Measurements from ENCODE around the gene TMEM100.
A peak's percentile ranks its signal among the peaks of the same experiment; 100 is the strongest.

TMEM100 gene

GRCh38 chr17:55722742-55723487, at the start of gene TMEM100:
TSS of gene TMEM100 (minus strand) at chr17:55722864. CDS start at chr17:55721070, 1,794 bp downstream.
- H3K27ac Mint-ChIP-seq, result no peak within 1 kb of the TSS
- no peaks in the 10 kb centered on the region for H3K36me3 Mint-ChIP-seq (ENCODE audit: low read depth)
- H3K27me3 Mint-ChIP-seq, result peaks cover 51% of the 10 kb centered on the region
- ATAC-seq (no peak), DNase-seq (no peak)
- no peak within 1 kb of the TSS for H3K4me3 Mint-ChIP-seq
- peaks cover 8% of the 10 kb centered on the region for H3K4me1 Mint-ChIP-seq
- H3K9me3 Mint-ChIP-seq, result no peaks in the 10 kb centered on the region

GRCh38 chr17:55772086-55772485, 49.4 kb upstream of the TMEM100 start:
- Mint-ChIP-seq H3K27ac (no peak overlapping the region), H3K27me3 (no peaks in the 10 kb centered on the region), H3K4me1 (no peaks in the 10 kb centered on the region), H3K4me3 (no peak overlapping the region), H3K9me3 (no peaks in the 10 kb centered on the region), H3K36me3 (ENCODE audit: low read depth) (peaks cover 19% of the 10 kb centered on the region)
- DNase-seq (no peak), ATAC-seq (no peak)

GRCh38 chr17:55770196-55770870, 47.7 kb upstream of the TMEM100 start:
- no peak overlapping the region for H3K27ac Mint-ChIP-seq
- H3K27me3 Mint-ChIP-seq, result no peaks in the 10 kb centered on the region
- H3K4me1 Mint-ChIP-seq, result no peaks in the 10 kb centered on the region
- H3K4me3 Mint-ChIP-seq, result no peak overlapping the region
- no peaks in the 10 kb centered on the region for H3K9me3 Mint-ChIP-seq
- peaks cover 11% of the 10 kb centered on the region for H3K36me3 Mint-ChIP-seq (ENCODE audit: low read depth)
- ATAC-seq (no peak), DNase-seq (no peak)

GRCh38 chr17:55769625-55770000, 46.9 kb upstream of the TMEM100 start:
- no peak overlapping the region for H3K27ac Mint-ChIP-seq
- H3K36me3 Mint-ChIP-seq (ENCODE audit: low read depth), result peaks cover 11% of the 10 kb centered on the region
- H3K4me3 Mint-ChIP-seq, result no peak overlapping the region

GRCh38 chr17:55768936-55769624, 46.4 kb upstream of the TMEM100 start:
- peaks cover 11% of the 10 kb centered on the region for H3K36me3 Mint-ChIP-seq (ENCODE audit: low read depth)
- DNase-seq (no peak), ATAC-seq (no peak)

More at GRCh38 chr17:55769625-55770000, 46.9 kb upstream of the TMEM100 start:
- H3K9me3 Mint-ChIP-seq, result no peaks in the 10 kb centered on the region
- no peaks in the 10 kb centered on the region for H3K27me3 Mint-ChIP-seq
- DNase-seq (no peak), ATAC-seq (no peak)
- no peaks in the 10 kb centered on the region for H3K4me1 Mint-ChIP-seq

GRCh38 chr17:55765472-55765871, 42.8 kb upstream of the TMEM100 start:
- ATAC-seq, result no peak
- H3K9me3 Mint-ChIP-seq, result no peaks in the 10 kb centered on the region
- no peaks in the 10 kb centered on the region for H3K36me3 Mint-ChIP-seq (ENCODE audit: low read depth)
- H3K27ac Mint-ChIP-seq, result no peak overlapping the region
- no peak for DNase-seq
- peaks cover 2% of the 10 kb centered on the region for H3K4me1 Mint-ChIP-seq
- H3K4me3 Mint-ChIP-seq, result no peak overlapping the region
- H3K27me3 Mint-ChIP-seq, result no peaks in the 10 kb centered on the region

More at GRCh38 chr17:55768936-55769624, 46.4 kb upstream of the TMEM100 start:
- no peaks in the 10 kb centered on the region for H3K9me3 Mint-ChIP-seq
- H3K4me1 Mint-ChIP-seq, result no peaks in the 10 kb centered on the region
- no peaks in the 10 kb centered on the region for H3K27me3 Mint-ChIP-seq
- no peak overlapping the region for H3K4me3 Mint-ChIP-seq
- no peak overlapping the region for H3K27ac Mint-ChIP-seq

GRCh38 chr17:55764610-55765009, 41.9 kb upstream of the TMEM100 start:
- Mint-ChIP-seq H3K27me3 (no peaks in the 10 kb centered on the region), H3K4me1 (peaks cover 2% of the 10 kb centered on the region), H3K36me3 (ENCODE audit: low read depth) (no peaks in the 10 kb centered on the region), H3K27ac (no peak overlapping the region), H3K9me3 (no peaks in the 10 kb centered on the region), H3K4me3 (no peak overlapping the region)
- ATAC-seq (no peak), DNase-seq (no peak)

GRCh38 chr17:55763856-55764255, 41.2 kb upstream of the TMEM100 start:
- H3K36me3 Mint-ChIP-seq (ENCODE audit: low read depth), result no peaks in the 10 kb centered on the region
- H3K4me1 Mint-ChIP-seq, result peaks cover 2% of the 10 kb centered on the region
- no peaks in the 10 kb centered on the region for H3K9me3 Mint-ChIP-seq
- DNase-seq, result no peak
- H3K27me3 Mint-ChIP-seq, result no peaks in the 10 kb centered on the region
- no peak overlapping the region for H3K4me3 Mint-ChIP-seq
- ATAC-seq, result no peak
- no peak overlapping the region for H3K27ac Mint-ChIP-seq

- H3K4me1 Mint-ChIP-seq, result peaks cover 2% of the 10 kb centered on the region
- ATAC-seq, result no peak
- no peaks in the 10 kb centered on the region for H3K36me3 Mint-ChIP-seq (ENCODE audit: low read depth)
- no peak overlapping the region for H3K4me3 Mint-ChIP-seq
- no peaks in the 10 kb centered on the region for H3K9me3 Mint-ChIP-seq
- H3K27me3 Mint-ChIP-seq, result no peaks in the 10 kb centered on the region
- no peak for DNase-seq
- H3K27ac Mint-ChIP-seq, result no peak overlapping the region
Observed at GRCh38 chr17:55762086-55762858, 39.6 kb upstream of the TMEM100 start.

- no peaks in the 10 kb centered on the region for H3K9me3 Mint-ChIP-seq
- H3K4me3 Mint-ChIP-seq, result no peak overlapping the region
- H3K36me3 Mint-ChIP-seq (ENCODE audit: low read depth), result no peaks in the 10 kb centered on the region
- ATAC-seq (no peak), DNase-seq (no peak)
- peaks cover 2% of the 10 kb centered on the region for H3K4me1 Mint-ChIP-seq
- no peak overlapping the region for H3K27ac Mint-ChIP-seq
- no peaks in the 10 kb centered on the region for H3K27me3 Mint-ChIP-seq
Observed at GRCh38 chr17:55760643-55761355, 38.1 kb upstream of the TMEM100 start.

GRCh38 chr17:55758171-55758570, 35.5 kb upstream of the TMEM100 start:
- Mint-ChIP-seq H3K4me1 (no peaks in the 10 kb centered on the region), H3K9me3 (no peaks in the 10 kb centered on the region), H3K27me3 (no peaks in the 10 kb centered on the region), H3K27ac (no peak overlapping the region), H3K4me3 (no peak overlapping the region), H3K36me3 (ENCODE audit: low read depth) (no peaks in the 10 kb centered on the region)
- ATAC-seq (no peak), DNase-seq (no peak)

- Mint-ChIP-seq H3K27me3 (no peaks in the 10 kb centered on the region), H3K4me1 (no peaks in the 10 kb centered on the region), H3K4me3 (no peak overlapping the region), H3K9me3 (no peaks in the 10 kb centered on the region), H3K36me3 (ENCODE audit: low read depth) (no peaks in the 10 kb centered on the region), H3K27ac (no peak overlapping the region)
- no peak for ATAC-seq
- no peak for DNase-seq
Observed at GRCh38 chr17:55757659-55758058, 35.0 kb upstream of the TMEM100 start.

- H3K4me3 Mint-ChIP-seq, result no peak overlapping the region
- H3K27me3 Mint-ChIP-seq, result no peaks in the 10 kb centered on the region
- H3K9me3 Mint-ChIP-seq, result no peaks in the 10 kb centered on the region
Observed at GRCh38 chr17:55756689-55757088, 34.0 kb upstream of the TMEM100 start.

GRCh38 chr17:55751720-55752250, 29.1 kb upstream of the TMEM100 start:
- peak overlapping the region; percentile 31 for H3K27ac Mint-ChIP-seq
- DNase-seq (no peak), ATAC-seq (no peak)
- peak overlapping the region; percentile 85 for H3K4me3 Mint-ChIP-seq
- H3K27me3 Mint-ChIP-seq, result peaks cover 11% of the 10 kb centered on the region
- peaks cover 15% of the 10 kb centered on the region for H3K4me1 Mint-ChIP-seq
- no peaks in the 10 kb centered on the region for H3K9me3 Mint-ChIP-seq
- H3K36me3 Mint-ChIP-seq (ENCODE audit: low read depth), result no peaks in the 10 kb centered on the region

More at GRCh38 chr17:55756689-55757088, 34.0 kb upstream of the TMEM100 start:
- Mint-ChIP-seq H3K36me3 (ENCODE audit: low read depth) (no peaks in the 10 kb centered on the region), H3K27ac (no peak overlapping the region), H3K4me1 (peaks cover 4% of the 10 kb centered on the region)
- no peak for DNase-seq
- ATAC-seq, result no peak
